C4-2B (cell line): ENCODE results near the gene ERICH6B.

Experiments used
- ZFX ChIP-seq: fragments of 450-650 bp; IDR thresholded peaks from 2 replicates; pipeline ENCODE4 v1.6.1; 2017
- TF ChIP-seq, protein P1 (sequence below): fragments of 450-650 bp; conservative IDR thresholded peaks from 2 replicates; pipeline ENCODE4 v1.5.1; 2017; ENCODE audit warnings: mild to moderate bottlenecking

DNA sequence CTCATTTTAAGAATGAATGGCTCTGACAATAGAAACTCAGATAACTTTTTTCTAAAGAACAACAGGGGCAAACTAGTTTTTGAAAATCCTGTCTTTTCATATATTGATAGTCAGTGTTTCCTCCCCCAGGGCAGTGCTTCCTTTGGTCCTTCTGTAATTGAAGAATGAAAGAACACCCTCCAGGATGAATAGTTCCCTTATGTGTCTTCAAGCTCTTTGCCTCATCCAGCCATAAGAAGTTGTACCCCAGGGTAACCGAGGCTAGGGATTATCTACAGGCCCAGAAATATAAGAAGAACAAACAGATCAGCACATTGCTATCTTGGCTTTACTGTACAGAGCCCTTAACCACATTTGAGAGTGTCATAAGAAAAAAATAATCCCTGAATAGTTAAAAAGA, 12.1 kb upstream of the ERICH6B start:
- TF ChIP-seq, protein P1, sequence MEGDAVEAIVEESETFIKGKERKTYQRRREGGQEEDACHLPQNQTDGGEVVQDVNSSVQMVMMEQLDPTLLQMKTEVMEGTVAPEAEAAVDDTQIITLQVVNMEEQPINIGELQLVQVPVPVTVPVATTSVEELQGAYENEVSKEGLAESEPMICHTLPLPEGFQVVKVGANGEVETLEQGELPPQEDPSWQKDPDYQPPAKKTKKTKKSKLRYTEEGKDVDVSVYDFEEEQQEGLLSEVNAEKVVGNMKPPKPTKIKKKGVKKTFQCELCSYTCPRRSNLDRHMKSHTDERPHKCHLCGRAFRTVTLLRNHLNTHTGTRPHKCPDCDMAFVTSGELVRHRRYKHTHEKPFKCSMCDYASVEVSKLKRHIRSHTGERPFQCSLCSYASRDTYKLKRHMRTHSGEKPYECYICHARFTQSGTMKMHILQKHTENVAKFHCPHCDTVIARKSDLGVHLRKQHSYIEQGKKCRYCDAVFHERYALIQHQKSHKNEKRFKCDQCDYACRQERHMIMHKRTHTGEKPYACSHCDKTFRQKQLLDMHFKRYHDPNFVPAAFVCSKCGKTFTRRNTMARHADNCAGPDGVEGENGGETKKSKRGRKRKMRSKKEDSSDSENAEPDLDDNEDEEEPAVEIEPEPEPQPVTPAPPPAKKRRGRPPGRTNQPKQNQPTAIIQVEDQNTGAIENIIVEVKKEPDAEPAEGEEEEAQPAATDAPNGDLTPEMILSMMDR: no peak
- no peak for TF ChIP-seq ZFX
